ENCODE data around the gene CLSTN3. TPM values are rescaled to one million over a fixed set of nuclear protein-coding genes. Genes with fewer than 3 reads are reported as not detected.
A peak's percentile ranks its signal among the peaks of the same experiment; 100 is the strongest.

The CLSTN3 gene
- total and polyA plus RNA-seq, 4 donors, result 30.8 to 74.2 (median 37.0) TPM

- DNase-seq, result peak; percentile 63 to 65 (median 65)
- H3K27me3 ChIP-seq (ENCODE audit: control insufficient read depth in 3 of 3, insufficient read depth in 3 of 3, low read length in 2 of 3), result peaks cover 0 to 3% (median 2%) of the 10 kb centered on the region in 3 donors
- peak overlapping the region; percentile 12 to 40 for H3K9ac ChIP-seq (ENCODE audit: insufficient read depth in 1 of 2, low read length in 2 of 2)
- TF ChIP-seq CTCF (IDR thresholded peaks at IDR 0.05; ENCODE audit: control extremely low read depth, extremely low read depth), result no peak
- H3K4me3 ChIP-seq, result peak overlapping the region; percentile 60
- H3K4me1 ChIP-seq (ENCODE audit: control insufficient read depth in 5 of 5, insufficient read depth in 5 of 5, low read length in 5 of 5), result peaks cover 0 to 21% (median 13%) of the 10 kb centered on the region in 5 donors
- peak; percentile 43 for ATAC-seq (ENCODE audit: insufficient read depth, low FRiP score)
- 1 to 2% methylated on average over 29 to 32 of the region's 32 CpGs for WGBS, 2 donors
- no peaks in the 10 kb centered on the region for H3K9me3 ChIP-seq (ENCODE audit: control insufficient read depth in 4 of 4, insufficient read depth in 3 of 4, low read length in 3 of 4)
- peak overlapping the region in 1 of 2 donors; percentile 74 for H3K27ac ChIP-seq (ENCODE audit: low read depth in 1 of 2, low read length in 1 of 2)
- peaks cover 0 to 8% (median 2%) of the 10 kb centered on the region in 4 donors for H3K36me3 ChIP-seq (ENCODE audit: control insufficient read depth in 4 of 4, insufficient read depth in 4 of 4, low read length in 4 of 4)
Observed at GRCh38 chr12:7130701-7131501, 730 bp downstream of the CLSTN3 start.

- no peak overlapping the region for H3K9ac ChIP-seq (ENCODE audit: insufficient read depth in 1 of 2, low read length in 2 of 2)
Observed at GRCh38 chr12:7131502-7131866, 1.3 kb downstream of the CLSTN3 start.

DNA sequence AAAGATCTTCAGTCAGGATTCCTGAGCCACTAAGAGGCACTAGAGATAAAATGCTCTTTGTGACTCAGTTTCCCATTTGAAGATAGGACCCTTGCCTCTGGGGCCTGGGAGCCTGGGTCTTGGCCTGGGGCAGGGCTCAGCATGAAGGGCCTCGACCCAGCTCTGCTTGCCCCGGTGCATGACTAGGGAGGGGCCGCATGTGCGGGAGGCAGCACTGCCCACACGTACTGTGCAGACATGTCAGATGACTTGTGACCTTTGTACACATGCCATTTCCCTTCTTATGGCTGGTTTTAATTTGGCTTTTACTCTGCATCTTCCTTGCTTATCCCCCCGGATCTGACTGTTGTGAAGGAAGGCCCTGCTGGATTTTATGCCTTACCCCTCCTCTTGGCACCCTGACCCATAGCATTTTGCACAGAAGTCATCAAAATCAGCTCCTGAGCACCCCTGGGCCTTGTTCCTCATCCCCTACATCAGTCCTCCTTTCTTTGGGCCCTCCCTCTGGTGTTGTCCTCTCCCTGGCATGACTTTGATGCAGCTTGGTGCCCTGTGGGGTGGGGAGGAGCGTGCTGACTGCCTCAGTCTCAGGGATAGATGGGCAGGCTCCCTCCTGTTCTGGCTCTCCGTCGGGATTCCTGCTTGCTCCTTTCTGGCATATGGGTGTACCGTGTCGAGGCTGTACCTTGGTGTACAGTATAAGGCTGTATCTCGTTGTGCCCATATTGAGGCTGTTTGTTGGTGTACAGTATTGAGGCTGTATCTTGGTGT is 4.4 kb downstream of the CLSTN3 start:
- Histone ChIP-seq H3K27ac (ENCODE audit: low read depth in 1 of 2, low read length in 1 of 2) (no peak overlapping the region), H3K9me3 (ENCODE audit: control insufficient read depth in 4 of 4, insufficient read depth in 3 of 4, low read length in 3 of 4) (no peaks in the 10 kb centered on the region), H3K36me3 (ENCODE audit: control insufficient read depth in 4 of 4, insufficient read depth in 4 of 4, low read length in 4 of 4) (peaks cover 0 to 22% (median 10%) of the 10 kb centered on the region in 4 donors), H3K4me1 (ENCODE audit: control insufficient read depth in 5 of 5, insufficient read depth in 5 of 5, low read length in 5 of 5) (peaks cover 0 to 9% (median 6%) of the 10 kb centered on the region in 5 donors), H3K27me3 (ENCODE audit: control insufficient read depth in 3 of 3, insufficient read depth in 3 of 3, low read length in 2 of 3) (peaks cover 0 to 2% (median 0%) of the 10 kb centered on the region in 3 donors), H3K9ac (ENCODE audit: insufficient read depth in 1 of 2, low read length in 2 of 2) (no peak overlapping the region), H3K4me3 (no peak overlapping the region)
- DNase-seq (no peak), ATAC-seq (ENCODE audit: insufficient read depth, low FRiP score) (no peak)
- WGBS, 2 donors, result 85 to 94% methylated on average over 12 of the region's 12 CpGs
- TF ChIP-seq CTCF (IDR thresholded peaks at IDR 0.05; ENCODE audit: control extremely low read depth, extremely low read depth), result no peak

More at GRCh38 chr12:7131502-7131866, 1.3 kb downstream of the CLSTN3 start:
- Histone ChIP-seq H3K4me3 (no peak overlapping the region), H3K4me1 (ENCODE audit: control insufficient read depth in 5 of 5, insufficient read depth in 5 of 5, low read length in 5 of 5) (peaks cover 0 to 21% (median 13%) of the 10 kb centered on the region in 5 donors), H3K27ac (ENCODE audit: low read depth in 1 of 2, low read length in 1 of 2) (no peak overlapping the region), H3K9me3 (ENCODE audit: control insufficient read depth in 4 of 4, insufficient read depth in 3 of 4, low read length in 3 of 4) (no peaks in the 10 kb centered on the region), H3K36me3 (ENCODE audit: control insufficient read depth in 4 of 4, insufficient read depth in 4 of 4, low read length in 4 of 4) (peaks cover 0 to 14% (median 5%) of the 10 kb centered on the region in 4 donors), H3K27me3 (ENCODE audit: control insufficient read depth in 3 of 3, insufficient read depth in 3 of 3, low read length in 2 of 3) (peaks cover 0 to 3% (median 2%) of the 10 kb centered on the region in 3 donors)
- no peak for ATAC-seq (ENCODE audit: insufficient read depth, low FRiP score)
- TF ChIP-seq CTCF (IDR thresholded peaks at IDR 0.05; ENCODE audit: control extremely low read depth, extremely low read depth), result no peak
- WGBS, 2 donors, result 20 to 29% methylated on average over 7 of the region's 7 CpGs
- DNase-seq, result no peak

Measured in lung (tissue), 12 donors.